IMR-90 (cell line): Measurements from ENCODE around the gene FBLN7. TPM values are rescaled to one million over a fixed set of nuclear protein-coding genes. Genes with fewer than 3 reads are reported as not detected.

ENCODE experiments used
- ATAC-seq: fragments of 200-7000 bp; cut with Tn5 transposase; 2 replicates; pipeline ENCODE4 v1.9.1; 2020; ENCODE audit warnings: low read depth, mild to moderate bottlenecking, moderate library complexity
- BruUV-seq: library from RNA; stranded (reverse); fragments of 400-500 nt; replicated peaks from 2 replicates; lab custom pipeline; 2021; lab: Mats Ljungman, UMichigan
- CTCF ChIA-PET: fragments of 300-600 bp; formaldehyde crosslinking; extraction: SDS; loops from one replicate; lab custom pipeline; 2021; ENCODE audit warnings: antibody characterized with exemption; lab: Yijun Ruan, JAX
- POLR2A ChIA-PET: fragments of 300-600 bp; sonication (Branson Sonifier 250); formaldehyde crosslinking; loops from one replicate; lab custom pipeline; 2022; ENCODE audit warnings: antibody characterized with exemption; ENCODE audit not compliant: unreplicated experiment; lab: Charles Lee
- DNase-seq: peaks from one replicate; pipeline ENCODE4 v3.0.0; 2013
- H2AFZ ChIP-seq: replicated peaks from 2 replicates; pipeline ENCODE3; 2013; ENCODE audit warnings: low read length, mild to moderate bottlenecking; ENCODE audit not compliant: poor library complexity
- H2AK5ac ChIP-seq: 2 replicates; pipeline ENCODE4 v1.6.1; 2013; ENCODE audit warnings: low read depth, low read length, inconsistent platforms
- H2AK9ac ChIP-seq: replicated peaks from 2 replicates; pipeline ENCODE3; 2013; ENCODE audit warnings: mild to moderate bottlenecking, low read depth, low read length, moderate library complexity; ENCODE audit not compliant: poor library complexity
- H2BK120ac ChIP-seq: 2 replicates; pipeline ENCODE4 v1.6.1; 2013; ENCODE audit warnings: low read depth, low read length, inconsistent platforms
- H2BK15ac ChIP-seq: 3 replicates; pipeline ENCODE4 v1.6.1; 2013; ENCODE audit warnings: low read depth, low read length, inconsistent platforms
- H2BK20ac ChIP-seq: 2 replicates; pipeline ENCODE4 v1.6.1; 2013; ENCODE audit warnings: low read depth, mild to moderate bottlenecking, inconsistent platforms, low read length, moderate library complexity
- H2BK5ac ChIP-seq: 2 replicates; pipeline ENCODE4 v1.6.1; 2013; ENCODE audit warnings: mild to moderate bottlenecking, low read depth, low read length, inconsistent platforms; ENCODE audit not compliant: poor library complexity, severe bottlenecking
- H3K14ac ChIP-seq: replicated peaks from 2 replicates; pipeline ENCODE4 v1.6.1; 2013; ENCODE audit warnings: low read depth, low read length, inconsistent platforms
- H3K18ac ChIP-seq: 2 replicates; pipeline ENCODE4 v1.6.1; 2013; ENCODE audit warnings: low read depth, low read length, control low read depth
- H3K23ac ChIP-seq: 2 replicates; pipeline ENCODE4 v1.6.1; 2013; ENCODE audit warnings: low read depth, low read length, inconsistent platforms
- H3K27ac ChIP-seq: 2 replicates; pipeline ENCODE4 v1.5.1; 2013; ENCODE audit warnings: mild to moderate bottlenecking, control low read depth, low read length; ENCODE audit not compliant: insufficient read depth
- H3K27me3 ChIP-seq: 2 replicates; pipeline ENCODE4 v1.6.1; 2013; ENCODE audit warnings: low read length; ENCODE audit not compliant: control insufficient read depth, insufficient read depth
- H3K36me3 ChIP-seq: 2 replicates; pipeline ENCODE4 v1.6.1; 2013; ENCODE audit warnings: low read length, mixed read lengths; ENCODE audit not compliant: control insufficient read depth, insufficient read depth
- H3K4ac ChIP-seq: 2 replicates; pipeline ENCODE4 v1.6.1; 2013; ENCODE audit warnings: low read depth, low read length, inconsistent platforms
- H3K4me1 ChIP-seq: 2 replicates; pipeline ENCODE4 v1.6.1; 2013; ENCODE audit warnings: low read length, mixed read lengths; ENCODE audit not compliant: control insufficient read depth, insufficient read depth
- H3K4me2 ChIP-seq: 2 replicates; pipeline ENCODE4 v1.6.1; 2013; ENCODE audit warnings: low read depth, mild to moderate bottlenecking, control low read depth, low read length, moderate library complexity
- H3K4me3 ChIP-seq: 2 replicates; pipeline ENCODE4 v1.5.1; 2013; ENCODE audit warnings: low read depth, mild to moderate bottlenecking, control low read depth, low read length, moderate library complexity; ENCODE audit not compliant: insufficient read depth
- H3K56ac ChIP-seq: 2 replicates; pipeline ENCODE4 v1.6.1; 2013; ENCODE audit warnings: low read length, inconsistent platforms; ENCODE audit not compliant: insufficient read depth; ENCODE audit errors: extremely low read depth
- H3K79me1 ChIP-seq, 2 experiments: 2 replicates each; pipeline ENCODE4 v1.6.1; 2013; ENCODE audit warnings: low read length in 2 of 2, inconsistent platforms in 1 of 2, low read depth in 1 of 2
- H3K9ac ChIP-seq: 2 replicates; pipeline ENCODE4 v1.6.1; 2013; ENCODE audit warnings: low read depth, low read length, control low read depth
- H3K9me1 ChIP-seq: 2 replicates; pipeline ENCODE4 v1.6.1; 2013; ENCODE audit warnings: low read length, inconsistent platforms; ENCODE audit not compliant: insufficient read depth
- H3K9me3 ChIP-seq: 2 replicates; pipeline ENCODE4 v1.6.1; 2013; ENCODE audit warnings: low read length; ENCODE audit not compliant: control insufficient read depth, insufficient read depth
- H4K20me1 ChIP-seq: 2 replicates; pipeline ENCODE4 v1.6.1; 2013; ENCODE audit warnings: low read length, inconsistent platforms; ENCODE audit not compliant: insufficient read depth
- H4K5ac ChIP-seq: 2 replicates; pipeline ENCODE4 v1.6.1; 2013; ENCODE audit warnings: mild to moderate bottlenecking, low read depth, low read length, control low read depth
- H4K8ac ChIP-seq, 2 experiments: 2 replicates each; pipeline ENCODE4 v1.6.1; 2013; ENCODE audit warnings: low read depth in 2 of 2, low read length in 2 of 2, control low read depth in 1 of 2, inconsistent platforms in 1 of 2
- H4K91ac ChIP-seq: 2 replicates; pipeline ENCODE4 v1.6.1; 2013; ENCODE audit warnings: low read depth, low read length, inconsistent platforms; ENCODE audit not compliant: insufficient read depth
- BHLHE40 ChIP-seq: fragments of 150-350 bp; IDR thresholded peaks from 2 replicates; pipeline ENCODE4 v1.6.1; 2016; ENCODE audit warnings: mild to moderate bottlenecking, low read depth, low read length
- CEBPB ChIP-seq: IDR thresholded peaks from 2 replicates; pipeline ENCODE4 v1.6.1; 2012; ENCODE audit warnings: low read depth, low read length, improper control_type of control experiment
- CHD1 ChIP-seq: IDR thresholded peaks from 2 replicates; pipeline ENCODE4 v1.6.1; 2012; ENCODE audit warnings: low read depth, low read length, improper control_type of control experiment
- FOS ChIP-seq: fragments of 150-350 bp; IDR thresholded peaks from 2 replicates; pipeline ENCODE4 v1.6.1; 2016; ENCODE audit warnings: low read depth, low read length
- MAFK ChIP-seq: IDR thresholded peaks from 2 replicates; pipeline ENCODE4 v1.6.1; 2012; ENCODE audit warnings: low read depth, low read length, improper control_type of control experiment
- MAZ ChIP-seq: IDR thresholded peaks from 2 replicates; pipeline ENCODE4 v1.6.1; 2012; ENCODE audit warnings: low read depth, mild to moderate bottlenecking, low read length, improper control_type of control experiment, moderate library complexity, borderline replicate concordance
- POLR2A ChIP-seq: IDR thresholded peaks from 2 replicates; pipeline ENCODE4 v1.6.1; 2012; ENCODE audit warnings: mild to moderate bottlenecking, low read depth, low read length
- RAD21 ChIP-seq: IDR thresholded peaks from 2 replicates; pipeline ENCODE4 v1.6.1; 2012; ENCODE audit warnings: low read length, improper control_type of control experiment
- RCOR1 ChIP-seq: IDR thresholded peaks from 2 replicates; pipeline ENCODE4 v1.6.1; 2012; ENCODE audit warnings: mild to moderate bottlenecking, low read length, improper control_type of control experiment; ENCODE audit not compliant: insufficient replicate concordance
- RFX5 ChIP-seq: IDR thresholded peaks from 2 replicates; pipeline ENCODE4 v1.8.0; 2012; ENCODE audit warnings: low read depth, mild to moderate bottlenecking, low read length, moderate library complexity
- WGBS, 2 experiments: methylation state at CpG; one replicate each; pipeline versions ENCODE4 v1.1.5 to v1.1.7; 2013; ENCODE audit warnings: missing lambda C conversion rate in 2 of 2; ENCODE audit not compliant: insufficient read length in 1 of 2; ENCODE audit errors: extremely low coverage in 2 of 2; 5-methylcytosine and 5-hydroxymethylcytosine counted together
- dilution Hi-C: fragments of 300-500 bp; cut with HindIII; formaldehyde crosslinking; loops from one replicate; pipeline ENCODE4 v1.14.3; 2018; ENCODE audit warnings: low sequenced_read_pairs; ENCODE audit not compliant: unreplicated experiment
- in situ Hi-C: fragments of 300-500 bp; cut with MboI; formaldehyde crosslinking; loops from 3 replicates; pipeline ENCODE4 v1.14.3; 2019; ENCODE audit warnings: low sequenced_read_pairs, inconsistent platforms, mixed read lengths
- intact Hi-C: fragments of 100-400 bp; cut with micrococcal nuclease; formaldehyde crosslinking; loops from 2 replicates; pipeline ENCODE4 v1.10.0; 2022
- polyA plus RNA-seq, 3 experiments: library from polyadenylated mRNA; depleted of rRNA; stranded (reverse); fragments of >200 nt; gene quantifications; 2 replicates each; pipeline ENCODE4 v1.2.3, GENCODE V29; 2012; ENCODE audit warnings: low replicate concordance in 1 of 3
- total RNA-seq: library from RNA; depleted of rRNA; stranded (reverse); fragments of >200 nt; gene quantifications from 2 replicates; pipeline ENCODE4 v1.2.3, GENCODE V29; 2012

The FBLN7 gene
- total and polyA plus RNA-seq, 2 of the 4 experiments (the other 2 are of a cell fraction) = 0.18 to 1.2 TPM

DNA sequence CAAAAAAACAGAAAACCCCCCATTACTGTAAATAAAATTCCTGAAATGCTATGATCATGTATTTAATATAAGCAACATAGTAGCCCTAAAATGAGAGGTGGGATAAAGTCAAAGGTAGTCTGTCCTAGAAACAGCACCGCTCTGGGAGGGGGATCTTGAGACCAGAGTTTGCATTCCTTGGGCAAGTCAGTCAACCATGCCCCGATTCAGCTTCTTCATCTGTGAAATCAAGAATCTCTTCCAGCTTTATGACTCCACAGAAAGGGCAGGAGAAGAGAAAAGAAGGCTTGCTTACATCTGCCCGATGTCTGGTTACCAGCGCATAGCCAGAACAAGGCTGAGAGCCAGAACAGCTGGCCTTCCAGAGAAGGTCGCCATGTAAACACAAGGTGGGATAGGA lies 2.1 kb upstream of the FBLN7 start:
- dilution Hi-C loops = no loop called here
- no peak overlapping the region for H2BK15ac ChIP-seq
- no peak overlapping the region for H2AK9ac ChIP-seq
- H2AFZ ChIP-seq = no peak overlapping the region
- WGBS, 2 experiments = 80% methylated on average over 1 of the region's 5 CpGs; no CpG with 5 or more reads in 1 of the 2 experiments
- POLR2A ChIA-PET = no interaction called here
- H3K4ac ChIP-seq = no peak overlapping the region
- no peak overlapping the region for H4K8ac ChIP-seq
- H3K4me1 ChIP-seq = peaks cover 6% of the 10 kb centered on the region; the same call in 1 of the 2 replicates
- no peaks in the 10 kb centered on the region for H3K79me1 ChIP-seq
- no peak overlapping the region for H2AK5ac ChIP-seq
- H3K4me2 ChIP-seq = no peak overlapping the region
- no peaks in the 10 kb centered on the region for H3K36me3 ChIP-seq
- H3K9me1 ChIP-seq = peaks cover 7% of the 10 kb centered on the region
- no peak for ATAC-seq
- in situ Hi-C loops = no loop called here
- H2BK20ac ChIP-seq = no peak overlapping the region
- H3K18ac ChIP-seq = no peak overlapping the region
- no peak overlapping the region for H3K56ac ChIP-seq
- no peak overlapping the region for H3K23ac ChIP-seq
- H2BK120ac ChIP-seq = no peak overlapping the region
- CTCF ChIA-PET = interaction anchor here (0.6 to 0.8 kb wide), 2 partner anchors 14 to 497 kb away, joined by 5 read pairs; no protein-coding TSS in a partner anchor
- intact Hi-C loops = no loop called here
- H2BK5ac ChIP-seq = no peak overlapping the region
- H3K4me3 ChIP-seq = no peak overlapping the region
- no peak overlapping the region for H4K91ac ChIP-seq
- no peak for DNase-seq
- no TSS peak for BruUV-seq
- no peak overlapping the region for H3K14ac ChIP-seq
- H3K9me3 ChIP-seq = no peaks in the 10 kb centered on the region
- H3K27me3 ChIP-seq = no peaks in the 10 kb centered on the region
- TF ChIP-seq CHD1 (no peak), FOS (no peak), CEBPB (no peak), MAFK (no peak), POLR2A (no peak), RCOR1 (no peak), RFX5 (no peak), MAZ (no peak), RAD21 (no peak), BHLHE40 (no peak)
- no peak overlapping the region for H4K5ac ChIP-seq
- H3K9ac ChIP-seq = no peak overlapping the region
- no peaks in the 10 kb centered on the region for H4K20me1 ChIP-seq
- no peak overlapping the region for H3K27ac ChIP-seq
